Natural killer cell treated with Interleukin-12 subunit alpha and Interleukin-12 subunit beta and Interleukin-15 and Interleukin-18, amount 100 ng/mL, for 72 hours (primary cell): Measurements from ENCODE around the gene TLN1. TPM values are rescaled to one million over a fixed set of nuclear protein-coding genes. Genes with fewer than 3 reads are reported as not detected.

Experiments
- ATAC-seq, 2 donors: fragments of 150-1000 bp; cut with Tn5 transposase in 1 of 2; sonication (Bioruptor Pico), chemical (Tn5 transposase) in 1 of 2; 2 replicates each; pipeline ENCODE4 v1.10.0; 2021
- DNase-seq: peaks from one replicate; pipeline ENCODE4 v3.0.0; 2022; ENCODE audit warnings: low spot score
- H3K27ac Mint-ChIP-seq, 2 donors: 1 replicate in 1 of 2; 2 replicates in 1 of 2; pipeline ENCODE4 v1.8.0; 2022; ENCODE audit warnings: mixed read lengths in 2 of 2, mild to moderate bottlenecking in 1 of 2, moderate library complexity in 1 of 2
- H3K27me3 Mint-ChIP-seq, 2 donors: 1 replicate in 1 of 2; 2 replicates in 1 of 2; pipeline ENCODE4 v1.8.0; 2022; ENCODE audit warnings: mixed read lengths in 2 of 2
- H3K36me3 Mint-ChIP-seq: one replicate; pipeline ENCODE4 v1.8.0; 2022; ENCODE audit warnings: mixed read lengths
- H3K4me1 Mint-ChIP-seq, 2 donors: 1 replicate in 1 of 2; 2 replicates in 1 of 2; pipeline ENCODE4 v1.8.0; 2022; ENCODE audit warnings: low read depth in 2 of 2, mixed read lengths in 2 of 2, mild to moderate bottlenecking in 1 of 2
- H3K4me3 Mint-ChIP-seq: one replicate; pipeline ENCODE4 v1.8.0; 2022; ENCODE audit warnings: mixed read lengths
- H3K9me3 Mint-ChIP-seq: 2 replicates; pipeline ENCODE4 v1.8.0; 2022; ENCODE audit warnings: mixed read lengths
- total RNA-seq, 2 donors: library from RNA; stranded (reverse); gene quantifications; one replicate each; pipeline ENCODE4 v1.2.3, GENCODE V29; 2022

TLN1 gene
- total RNA-seq, 2 donors from 2014 or later = 490 to 539 TPM

- no peak overlapping the region for H3K4me3 Mint-ChIP-seq
- no peaks in the 10 kb centered on the region for H3K9me3 Mint-ChIP-seq
- DNase-seq = no peak
- ATAC-seq = no peak
- H3K27ac Mint-ChIP-seq = no peak overlapping the region
- H3K36me3 Mint-ChIP-seq = no peaks in the 10 kb centered on the region
- H3K27me3 Mint-ChIP-seq = peaks cover 0 to 2% of the 10 kb centered on the region in 2 donors
- H3K4me1 Mint-ChIP-seq = peaks cover 7 to 8% of the 10 kb centered on the region in 2 donors
Measured at GRCh38 chr9:35679766-35680330, 52.1 kb downstream of the TLN1 start.

- Mint-ChIP-seq H3K9me3 (no peaks in the 10 kb centered on the region), H3K4me1 (peaks cover 14% of the 10 kb centered on the region in 2 donors), H3K27me3 (peaks cover 7 to 9% of the 10 kb centered on the region in 2 donors), H3K4me3 (no peak overlapping the region), H3K27ac (no peak overlapping the region), H3K36me3 (no peaks in the 10 kb centered on the region)
- DNase-seq = no peak
- ATAC-seq = no peak
Measured at GRCh38 chr9:35679091-35679490, 52.9 kb downstream of the TLN1 start.

- Mint-ChIP-seq H3K27me3 (peaks cover 8 to 10% of the 10 kb centered on the region in 2 donors), H3K36me3 (no peaks in the 10 kb centered on the region), H3K4me3 (peak overlapping the region; percentile 58), H3K27ac (peak overlapping the region in 1 of 2 donors; percentile 50), H3K9me3 (no peaks in the 10 kb centered on the region), H3K4me1 (peaks cover 11 to 12% of the 10 kb centered on the region in 2 donors)
- peak; percentile 57 to 83 for ATAC-seq
- DNase-seq = peak; percentile 64
Measured at GRCh38 chr9:35675732-35676392, 56.1 kb downstream of the TLN1 start.

- DNase-seq = no peak
- no peaks in the 10 kb centered on the region for H3K9me3 Mint-ChIP-seq
- peak overlapping the region; percentile 15 for H3K4me3 Mint-ChIP-seq
- H3K4me1 Mint-ChIP-seq = peaks cover 11 to 12% of the 10 kb centered on the region in 2 donors
- ATAC-seq = no peak
- peaks cover 8 to 10% of the 10 kb centered on the region in 2 donors for H3K27me3 Mint-ChIP-seq
- H3K27ac Mint-ChIP-seq = no peak overlapping the region
- no peaks in the 10 kb centered on the region for H3K36me3 Mint-ChIP-seq
Measured at GRCh38 chr9:35675204-35675603, 56.8 kb downstream of the TLN1 start.

- no peaks in the 10 kb centered on the region for H3K9me3 Mint-ChIP-seq
- ATAC-seq (no peak), DNase-seq (no peak)
- peak overlapping the region; percentile 38 for H3K4me3 Mint-ChIP-seq
- peaks cover 8 to 10% of the 10 kb centered on the region in 2 donors for H3K27me3 Mint-ChIP-seq
- peaks cover 11 to 12% of the 10 kb centered on the region in 2 donors for H3K4me1 Mint-ChIP-seq
- peak overlapping the region in 1 of 2 donors; percentile 8 for H3K27ac Mint-ChIP-seq
- no peaks in the 10 kb centered on the region for H3K36me3 Mint-ChIP-seq
Measured at GRCh38 chr9:35674025-35674361, 58.0 kb downstream of the TLN1 start.

GRCh38 chr9:35673132-35674024, 58.6 kb downstream of the TLN1 start, which contains the start of gene CA9:
TSS of gene CA9 (plus strand) at chr9:35673928. CDS start at chr9:35673960, 32 bp downstream.
- Mint-ChIP-seq H3K9me3 (no peaks in the 10 kb centered on the region), H3K4me1 (peaks cover 11 to 12% of the 10 kb centered on the region in 2 donors), H3K27me3 (peaks cover 8 to 10% of the 10 kb centered on the region in 2 donors), H3K4me3 (peak within 1 kb of the TSS; percentile 38), H3K36me3 (no peaks in the 10 kb centered on the region), H3K27ac (peak within 1 kb of the TSS in 1 of 2 donors; percentile 8)
- no peak for ATAC-seq
- DNase-seq = no peak

GRCh38 chr9:35669331-35670145, 62.5 kb downstream of the TLN1 start:
- no peaks in the 10 kb centered on the region for H3K36me3 Mint-ChIP-seq
- no peak for DNase-seq
- no peaks in the 10 kb centered on the region for H3K9me3 Mint-ChIP-seq
- no peak for ATAC-seq
- H3K4me1 Mint-ChIP-seq = peaks cover 16 to 17% of the 10 kb centered on the region in 2 donors
- H3K27me3 Mint-ChIP-seq = peaks cover 6% of the 10 kb centered on the region in 2 donors
- no peak overlapping the region for H3K4me3 Mint-ChIP-seq
- no peak overlapping the region for H3K27ac Mint-ChIP-seq

- Mint-ChIP-seq H3K4me1 (peaks cover 18 to 23% of the 10 kb centered on the region in 2 donors), H3K4me3 (no peak overlapping the region), H3K9me3 (no peaks in the 10 kb centered on the region), H3K27ac (no peak overlapping the region), H3K36me3 (no peaks in the 10 kb centered on the region), H3K27me3 (no peaks in the 10 kb centered on the region)
- no peak for DNase-seq
- no peak for ATAC-seq
Measured at GRCh38 chr9:35667939-35668338, 64.1 kb downstream of the TLN1 start.

- ATAC-seq (no peak), DNase-seq (no peak)
- Mint-ChIP-seq H3K4me3 (no peak overlapping the region), H3K4me1 (peaks cover 32 to 37% of the 10 kb centered on the region in 2 donors), H3K36me3 (no peaks in the 10 kb centered on the region), H3K27ac (no peak overlapping the region), H3K9me3 (no peaks in the 10 kb centered on the region), H3K27me3 (no peaks in the 10 kb centered on the region)
Measured at GRCh38 chr9:35666549-35666948, 65.4 kb downstream of the TLN1 start.

- Mint-ChIP-seq H3K36me3 (no peaks in the 10 kb centered on the region), H3K4me3 (peak overlapping the region; percentile 88), H3K9me3 (no peaks in the 10 kb centered on the region), H3K27ac (no peak overlapping the region), H3K4me1 (peaks cover 33 to 37% of the 10 kb centered on the region in 2 donors), H3K27me3 (no peaks in the 10 kb centered on the region)
- no peak for ATAC-seq
- DNase-seq = no peak
Measured at GRCh38 chr9:35666045-35666444, 66.0 kb downstream of the TLN1 start.

- peak overlapping the region; percentile 88 for H3K4me3 Mint-ChIP-seq
- no peaks in the 10 kb centered on the region for H3K9me3 Mint-ChIP-seq
- H3K27ac Mint-ChIP-seq = peak overlapping the region; percentile 33 to 80
- DNase-seq = no peak
- no peaks in the 10 kb centered on the region for H3K27me3 Mint-ChIP-seq
- H3K4me1 Mint-ChIP-seq = peaks cover 39 to 43% of the 10 kb centered on the region in 2 donors
- no peak for ATAC-seq
- H3K36me3 Mint-ChIP-seq = no peaks in the 10 kb centered on the region
Measured at GRCh38 chr9:35665471-35665818, 66.5 kb downstream of the TLN1 start.

GRCh38 chr9:35664531-35665470, 67.2 kb downstream of the TLN1 start, which contains the start of gene ARHGEF39:
TSS of gene ARHGEF39 (minus strand) at chr9:35665195. CDS start at chr9:35665169, 26 bp downstream.
- Mint-ChIP-seq H3K36me3 (no peaks in the 10 kb centered on the region), H3K9me3 (no peaks in the 10 kb centered on the region), H3K27ac (peak within 1 kb of the TSS; percentile 33 to 80), H3K4me1 (peaks cover 43 to 50% of the 10 kb centered on the region in 2 donors), H3K4me3 (peak within 1 kb of the TSS; percentile 88), H3K27me3 (no peaks in the 10 kb centered on the region)
- DNase-seq (peak; percentile 90), ATAC-seq (peak; percentile 93 to 95)
